HuH-7 (cell line): ENCODE results near the gene NDOR1.
"Not testable (repeated sequence)": the region's sequence is repeated elsewhere in the genome, so short reads cannot be mapped to it uniquely, and the experiment has no call there.

Experiments used
- DNase-seq: peaks from one replicate; pipeline ENCODE4 v3.0.0; 2011; ENCODE audit warnings: low spot score

The NDOR1 gene

DNA sequence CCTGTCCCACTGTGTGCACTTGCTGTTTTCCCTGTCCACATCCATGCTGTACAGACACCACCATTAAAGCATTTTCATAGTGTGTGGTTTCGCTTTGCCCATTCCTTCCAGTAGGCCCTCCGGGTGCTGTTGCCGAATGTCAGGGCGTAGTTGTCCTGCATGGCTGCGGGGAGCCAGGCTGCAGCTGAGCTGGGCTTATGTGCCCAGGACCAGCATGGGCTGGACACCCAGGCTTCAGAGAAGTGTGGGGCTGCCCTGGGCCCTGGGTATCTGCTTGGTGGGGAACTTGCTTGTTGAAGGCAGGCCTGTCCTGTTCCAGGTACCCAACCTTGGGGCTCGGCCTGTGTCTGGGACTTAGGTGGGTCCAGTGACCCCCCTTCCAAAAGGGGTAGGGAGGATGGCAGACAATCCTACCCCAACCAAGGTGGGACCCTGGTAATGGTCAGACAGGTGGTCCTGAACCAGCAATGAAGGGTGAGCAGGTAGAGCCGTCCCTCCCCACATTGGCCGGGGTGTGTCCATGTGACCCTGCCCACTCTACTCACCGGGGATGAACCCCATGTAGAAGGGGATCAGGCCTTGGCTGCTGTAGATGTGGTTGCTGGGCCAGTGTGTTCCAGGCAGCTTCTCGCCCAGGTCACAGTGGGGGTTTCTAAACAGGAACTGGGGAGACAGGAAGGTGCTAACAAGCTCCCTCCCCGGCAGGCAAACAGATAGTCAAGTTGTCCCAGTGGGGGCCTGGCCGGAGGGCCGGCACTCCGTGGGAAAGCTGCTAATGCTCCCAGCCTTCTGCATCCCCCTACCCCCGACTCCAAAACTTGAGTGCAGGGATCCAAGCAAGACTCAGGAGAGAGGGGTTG lies 38.4 kb downstream of the NDOR1 start:
- no peak for DNase-seq

GRCh38 chr9:137244486-137245449 lies 39.3 kb downstream of the NDOR1 start:
- no peak for DNase-seq

DNA sequence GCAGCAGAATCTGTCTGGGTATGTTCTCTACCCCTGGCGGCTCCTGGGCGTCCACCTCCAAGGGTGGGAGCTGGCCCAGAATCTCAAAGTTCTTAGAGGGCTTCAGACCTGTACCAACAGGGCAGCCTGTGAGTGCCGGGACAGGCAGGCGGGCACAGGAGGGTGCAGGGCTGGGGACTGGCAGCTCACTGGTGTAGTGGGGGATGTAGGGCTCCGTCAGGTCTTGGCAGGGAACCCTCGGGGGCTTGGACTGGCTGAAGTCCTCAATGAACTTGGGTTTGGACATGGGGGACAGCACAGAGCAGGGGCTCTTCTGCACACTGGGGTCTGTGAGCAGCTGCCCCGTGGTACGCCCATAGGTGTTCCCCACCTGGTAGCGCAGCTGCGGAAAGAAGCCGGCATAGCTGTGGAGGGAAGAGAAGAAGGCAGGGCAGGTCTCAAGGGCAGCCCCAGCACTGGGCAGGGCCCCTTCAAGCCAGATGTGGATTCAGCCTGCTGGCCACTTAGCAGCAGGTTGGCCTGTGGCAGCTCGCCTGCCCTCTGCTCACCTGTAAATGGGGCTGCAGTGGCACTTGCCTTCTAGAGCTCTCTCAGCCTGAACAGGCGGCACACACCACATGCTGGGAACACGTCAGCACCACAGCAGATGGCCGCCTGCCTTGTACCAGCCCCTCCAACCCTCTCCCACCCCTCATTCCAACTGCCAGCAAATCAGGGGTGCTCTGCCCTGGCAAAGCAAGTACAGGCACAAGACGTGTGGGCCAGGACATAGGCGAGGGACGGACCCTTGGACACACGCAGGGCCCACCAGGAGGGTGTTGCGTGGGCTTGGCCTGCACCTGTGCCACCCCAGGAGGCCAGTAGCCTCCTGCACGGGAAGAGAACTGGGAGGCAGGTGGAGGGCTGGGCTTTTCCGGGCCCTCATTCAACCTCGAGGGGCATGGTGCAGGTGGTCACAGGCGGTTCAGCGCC lies 40.2 kb downstream of the NDOR1 start:
- no peak for DNase-seq

GRCh38 chr9:137247135-137247915 lies 41.8 kb downstream of the NDOR1 start:
- no peak for DNase-seq

DNA sequence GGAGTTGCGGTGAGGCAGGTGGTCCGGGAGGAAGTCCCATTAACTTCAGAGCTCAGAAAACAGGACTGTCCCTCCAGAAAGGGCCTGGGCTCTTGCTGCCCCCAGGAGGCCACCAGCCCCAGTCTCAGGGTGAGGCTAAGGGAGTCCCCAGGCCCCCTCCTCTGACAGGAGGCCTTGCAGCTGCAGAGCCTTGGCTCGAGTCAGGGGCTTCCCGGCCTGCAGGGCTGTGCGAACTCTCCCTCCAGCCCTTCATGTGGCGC lies 42.3 kb downstream of the NDOR1 start:
- DNase-seq: no peak

DNA sequence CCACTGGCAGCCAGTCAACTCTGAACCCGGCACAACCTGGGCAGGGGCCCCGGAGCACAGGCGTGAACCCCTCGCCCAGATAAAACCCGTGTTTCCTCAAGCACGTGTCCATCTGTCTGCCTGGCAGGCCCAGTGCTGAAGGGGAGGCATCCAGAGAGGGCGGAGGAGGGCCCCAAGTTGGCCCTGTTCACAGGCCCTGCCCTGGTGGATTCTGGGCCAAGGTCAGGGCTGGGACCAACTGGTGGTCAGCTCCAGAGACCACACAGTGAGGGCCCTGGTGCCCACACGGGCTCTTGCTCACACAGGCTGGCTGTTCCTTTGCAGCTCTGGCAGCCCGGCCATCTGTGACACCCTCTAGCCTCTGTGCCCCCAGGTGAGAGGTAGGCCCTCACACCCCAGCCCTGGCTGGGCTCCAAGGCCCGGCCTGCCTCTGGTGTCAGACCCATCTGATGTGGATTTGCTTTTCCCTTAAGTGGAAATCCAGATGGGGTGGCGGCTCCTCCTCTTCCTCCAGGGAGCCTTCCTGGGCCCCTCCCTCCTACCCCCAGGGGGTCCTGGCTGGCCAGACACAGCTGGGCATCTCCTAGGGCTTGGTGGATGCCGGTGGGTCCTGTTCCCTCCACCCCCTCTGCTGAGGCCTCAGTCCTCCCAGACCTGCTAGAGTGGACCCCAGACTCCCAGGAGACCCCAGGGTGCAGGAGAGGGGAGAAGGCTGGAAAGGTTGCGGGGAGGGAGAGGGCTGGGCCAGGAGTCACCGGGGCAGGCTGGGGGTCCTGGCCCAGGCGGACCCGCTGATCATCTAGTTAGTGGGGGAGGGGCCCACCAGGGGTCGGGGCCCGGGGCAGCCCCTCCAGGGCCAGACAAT lies 45.1 kb downstream of the NDOR1 start:
- no peak for DNase-seq

DNA sequence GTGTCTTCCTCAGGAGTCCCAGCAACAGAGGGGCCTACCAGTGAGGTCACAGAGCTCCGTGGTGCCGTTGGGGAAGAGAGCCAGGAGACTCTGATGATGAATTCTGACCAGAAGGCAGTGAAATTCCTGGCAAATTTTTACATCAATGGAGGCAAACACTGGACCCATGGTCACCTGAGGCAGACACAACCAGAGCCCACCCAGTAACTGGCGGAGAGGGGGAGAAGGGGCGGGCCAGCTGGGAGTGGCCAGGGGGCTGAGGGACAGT lies 45.6 kb downstream of the NDOR1 start, which contains the start of gene STPG3:
Gene STPG3 (plus strand): TSS at position 93 of the 268 bp plus-strand sequence. CDS start 1 bp downstream, at position 94.
- DNase-seq: no peak

DNA sequence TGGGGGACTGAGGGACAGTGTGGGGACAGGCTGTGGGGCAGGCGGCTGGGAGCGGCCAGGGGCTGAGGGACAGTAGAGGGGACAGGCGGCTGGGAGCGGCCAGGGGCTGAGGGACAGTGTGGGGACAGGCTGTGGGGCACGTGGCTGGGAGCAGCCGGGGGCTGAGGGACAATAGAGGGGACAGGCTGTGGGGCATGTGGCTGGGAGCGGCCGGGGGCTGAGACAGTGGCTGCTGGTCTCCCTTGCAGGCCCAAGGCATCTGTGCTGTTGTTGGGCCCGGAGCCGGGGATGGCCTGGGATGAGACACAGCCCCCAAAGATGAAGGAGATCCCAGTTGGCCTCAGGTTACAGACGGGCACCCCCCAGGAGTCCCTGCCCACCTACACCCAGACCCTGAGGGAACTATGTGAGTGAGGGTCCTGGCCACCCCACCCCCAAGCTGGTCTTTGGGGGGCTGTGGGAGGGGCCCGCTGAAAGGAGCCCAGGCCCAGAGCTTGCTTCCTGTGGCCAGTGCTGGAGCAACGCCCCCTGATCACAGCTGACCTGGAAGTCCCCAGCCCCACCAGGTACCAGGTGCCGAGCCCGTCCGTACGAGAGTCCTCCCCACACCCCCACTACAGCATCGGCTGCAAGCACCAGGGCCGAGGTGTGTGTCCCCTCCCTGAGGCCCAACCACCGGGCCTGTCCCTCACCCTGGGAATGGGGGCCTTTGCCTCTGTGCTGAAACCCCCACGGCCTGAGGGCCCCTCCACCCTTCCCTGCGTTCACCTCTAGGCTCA lies 46.2 kb downstream of the NDOR1 start:
- DNase-seq: no peak

DNA sequence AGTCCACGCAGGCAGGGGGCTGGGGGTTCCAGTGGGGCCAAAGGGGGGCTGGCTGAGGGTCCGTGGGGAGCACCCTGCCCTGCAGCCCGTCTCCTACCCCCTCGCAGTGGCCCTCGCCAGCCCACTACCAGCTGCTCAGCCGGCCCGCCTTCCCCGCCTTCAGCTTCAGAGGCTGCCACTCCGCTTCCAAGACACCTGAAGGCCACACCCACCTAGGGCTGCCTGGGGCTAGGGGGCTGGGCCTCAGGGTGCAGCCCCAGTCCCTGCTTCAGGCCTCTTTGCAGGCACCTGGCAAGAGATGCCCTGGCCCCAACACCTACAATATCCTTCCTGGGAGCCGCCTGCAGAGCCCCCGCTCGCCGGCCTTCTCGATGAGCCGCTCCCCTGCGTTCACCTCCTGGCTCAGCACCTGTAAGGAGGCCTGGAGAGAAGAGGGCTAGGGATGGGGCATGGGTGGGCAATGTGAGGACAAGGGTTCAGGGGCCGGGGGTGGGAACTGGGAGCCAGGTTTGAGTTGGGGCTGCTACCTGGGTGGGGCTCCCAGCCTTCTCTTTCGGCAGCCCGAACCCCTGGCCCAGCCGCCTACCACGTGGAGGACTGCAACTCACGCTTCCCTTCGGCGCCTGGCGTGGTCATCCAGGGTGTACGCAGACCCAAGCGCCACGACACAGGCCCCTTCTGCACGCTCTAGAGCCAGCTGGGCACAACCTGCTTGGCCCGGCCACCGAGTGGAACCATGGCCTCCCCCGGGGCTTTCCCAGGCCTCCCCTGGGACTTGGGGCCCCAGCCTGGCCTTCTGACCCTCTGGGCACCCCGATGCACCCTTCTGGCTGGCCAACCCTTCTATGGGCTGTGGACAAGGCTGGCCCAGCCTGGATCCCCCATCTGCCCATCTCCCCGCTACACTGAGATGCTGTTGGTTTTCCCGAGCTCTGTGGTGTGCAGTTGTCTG lies 47.3 kb downstream of the NDOR1 start:
- DNase-seq: no peak

DNA sequence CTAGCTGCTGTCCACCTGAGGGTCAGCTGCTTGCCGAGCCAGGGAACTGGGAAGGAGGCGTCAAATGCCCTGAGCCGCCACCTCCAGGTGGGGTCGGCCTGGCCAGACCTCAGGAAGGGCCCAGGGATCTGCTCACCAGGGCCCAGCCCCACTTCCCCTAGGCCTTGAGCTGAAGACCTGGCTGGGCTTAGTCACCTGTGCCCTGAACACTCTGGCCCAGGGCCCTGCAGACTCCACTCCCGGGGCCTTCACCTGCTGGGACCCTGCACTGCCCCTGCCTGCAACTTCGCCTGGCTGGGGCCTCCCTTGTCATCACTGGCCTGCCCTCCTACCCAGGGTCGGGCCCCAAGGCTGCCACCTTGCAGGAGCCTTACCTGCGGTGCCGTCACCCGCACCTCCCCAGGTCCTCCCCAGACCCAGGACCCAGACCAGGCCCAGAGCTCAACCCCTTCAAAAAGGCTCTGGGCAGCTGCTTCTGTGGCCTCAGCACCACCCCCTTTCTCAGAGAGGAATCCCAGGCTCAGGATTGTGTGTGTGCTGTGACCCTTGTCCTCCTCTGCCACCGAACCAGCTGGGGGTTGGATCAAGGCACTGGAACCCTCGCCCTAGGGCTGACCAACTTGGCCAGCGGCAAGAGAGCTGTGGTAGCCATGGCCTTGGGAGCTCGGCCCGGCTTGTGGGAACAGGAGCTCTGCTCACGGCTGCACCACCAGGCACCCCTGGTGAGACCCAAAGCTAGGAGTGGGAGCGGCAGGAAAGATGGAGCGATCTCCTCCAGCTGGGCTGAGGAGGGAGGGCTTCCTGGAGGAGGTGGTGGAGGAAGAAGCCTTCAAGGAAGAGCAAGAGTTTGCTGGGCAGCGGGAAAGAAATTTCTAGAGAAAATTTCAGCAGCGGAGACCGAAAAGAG lies 48.5 kb downstream of the NDOR1 start:
- DNase-seq: no peak

- DNase-seq: peak; percentile 99
Measured at GRCh38 chr9:137254624-137255447, 49.3 kb downstream of the NDOR1 start, which contains the start of gene NELFB. NELFB (plus strand) TSS chr9:137255327.

GRCh38 chr9:137255448-137256114 lies 50.1 kb downstream of the NDOR1 start:
- DNase-seq: peak; percentile 75

DNA sequence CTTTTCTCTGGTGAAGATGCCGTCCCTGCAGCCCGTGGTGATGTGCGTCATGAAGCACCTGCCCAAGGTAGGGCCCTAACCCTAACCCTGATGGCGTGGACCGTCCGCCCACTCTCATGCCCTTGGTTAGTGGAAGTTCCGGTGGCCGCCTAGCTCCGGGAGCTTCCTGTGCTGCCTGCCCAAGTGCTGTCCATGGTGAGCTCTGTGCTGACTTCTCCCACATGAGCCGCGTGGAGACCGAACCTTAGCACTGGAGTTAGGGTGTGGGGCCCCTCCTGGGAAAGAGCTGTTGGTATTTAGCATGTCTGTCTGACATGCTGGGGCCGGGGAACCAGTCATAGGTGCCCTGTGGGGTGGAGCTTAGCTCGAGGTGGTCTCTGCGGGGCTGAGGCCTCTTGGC lies 50.9 kb downstream of the NDOR1 start:
- DNase-seq: no peak

DNA sequence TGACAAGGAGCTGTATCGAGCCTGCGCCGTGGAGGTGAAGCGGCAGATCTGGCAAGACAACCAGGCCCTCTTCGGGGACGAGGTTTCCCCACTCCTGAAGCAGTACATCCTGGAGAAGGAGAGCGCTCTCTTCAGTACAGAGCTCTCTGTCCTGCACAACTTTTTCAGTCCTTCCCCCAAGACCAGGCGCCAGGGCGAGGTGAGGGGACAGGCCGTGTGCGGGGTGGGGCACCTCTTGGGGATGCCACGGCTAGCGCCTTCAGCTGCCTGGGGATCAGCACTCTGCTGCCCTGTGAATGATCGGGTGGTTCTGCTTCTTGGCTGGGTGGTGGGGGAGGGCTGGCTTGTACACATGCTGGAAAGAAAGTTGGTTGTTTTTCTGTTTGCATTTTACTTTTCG lies 51.4 kb downstream of the NDOR1 start:
- no peak for DNase-seq

DNA sequence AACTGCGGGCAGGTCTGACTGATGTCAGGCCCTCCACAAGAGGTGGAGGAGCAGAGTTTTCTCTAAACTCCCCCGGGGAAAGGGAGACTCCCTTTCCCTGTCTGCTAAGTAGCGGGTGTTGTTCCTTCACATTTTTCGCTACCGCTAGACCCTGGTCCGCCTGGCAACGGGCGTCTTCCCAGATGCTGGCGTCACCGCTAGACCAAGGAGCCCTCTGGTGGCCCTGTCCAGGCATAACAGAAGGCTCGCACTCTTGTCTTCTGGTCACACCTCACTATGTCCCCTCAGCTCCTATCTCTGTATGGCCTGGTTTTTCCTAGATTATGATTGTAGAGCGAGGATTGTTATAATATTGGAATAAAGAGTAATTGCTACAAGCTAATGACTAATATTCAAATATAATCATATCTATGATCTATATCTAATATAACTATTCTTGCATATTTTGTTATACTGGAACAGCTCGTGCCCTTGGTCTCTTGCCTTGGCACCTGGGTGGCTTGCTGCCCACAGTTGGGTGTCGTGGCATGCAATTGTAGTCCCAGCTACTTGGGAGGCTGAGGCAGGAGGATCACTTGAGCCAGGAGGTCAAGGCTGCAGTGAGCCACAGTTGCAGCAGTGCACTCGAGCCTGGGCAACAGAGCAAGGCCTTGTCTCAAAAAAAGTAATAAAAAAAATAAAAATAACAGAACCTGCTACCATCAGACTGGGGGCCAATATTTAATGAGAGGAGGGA lies 56.8 kb downstream of the NDOR1 start:
- not testable (repeated sequence) for DNase-seq
